Thyroid gland (tissue), 4 donors: ENCODE data around the gene C10orf88.

ENCODE experiments used
- POLR2A ChIP-seq, 2 donors: fragments of 450-650 bp; IDR thresholded peaks; one replicate each; pipeline ENCODE4 v1.6.1; 2017; ENCODE audit warnings: antibody characterized with exemption in 2 of 2, mild to moderate bottlenecking in 2 of 2, moderate library complexity in 1 of 2
- TF ChIP-seq, protein P1 (sequence below), 6 experiments: fragments of 200-600 bp in 3 of 6; fragments of 450-650 bp in 3 of 6; sonication (generic) in 3 of 6; IDR thresholded peaks; one replicate each; pipeline ENCODE4 v1.5.1; 2016 to 2019; ENCODE audit warnings: antibody characterized with exemption in 6 of 6, mild to moderate bottlenecking in 2 of 6, inconsistent platforms in 1 of 6, moderate library complexity in 1 of 6

DNA sequence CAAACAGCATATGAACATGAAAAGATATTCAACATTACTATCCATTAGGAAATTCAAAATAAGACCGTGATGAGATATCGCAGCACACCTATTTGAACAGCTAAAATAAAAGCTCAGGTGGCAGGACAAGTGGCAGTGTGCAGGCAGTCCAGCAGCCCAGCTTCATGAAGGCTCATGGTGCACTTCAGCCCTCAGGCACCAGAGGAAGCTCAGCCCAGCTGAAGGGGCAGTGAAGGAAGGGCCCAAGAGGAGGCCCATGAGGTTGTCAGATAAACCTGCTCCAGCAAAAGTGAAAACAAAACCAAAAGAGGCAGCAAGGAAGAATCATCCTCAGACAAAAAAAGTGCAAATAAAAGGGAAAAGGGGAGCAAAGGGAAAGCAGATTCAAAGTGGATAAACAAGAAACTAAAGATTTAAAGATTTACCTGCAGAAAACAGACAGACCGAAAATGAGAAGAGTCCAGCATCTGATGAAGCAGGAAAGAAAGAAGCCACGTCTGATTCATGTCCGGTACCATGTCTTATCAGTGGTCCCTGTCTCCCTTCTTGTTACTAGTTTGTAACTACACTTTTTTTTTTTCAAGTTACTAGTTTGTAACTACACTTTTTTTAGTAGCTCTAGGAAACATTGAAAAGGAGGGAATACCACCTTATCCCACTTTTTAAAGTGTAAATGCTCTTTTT lies 59.6 kb downstream of the C10orf88 start:
- TF ChIP-seq POLR2A (IDR thresholded peaks at IDR 0.05), result no peak
- TF ChIP-seq, protein P1, sequence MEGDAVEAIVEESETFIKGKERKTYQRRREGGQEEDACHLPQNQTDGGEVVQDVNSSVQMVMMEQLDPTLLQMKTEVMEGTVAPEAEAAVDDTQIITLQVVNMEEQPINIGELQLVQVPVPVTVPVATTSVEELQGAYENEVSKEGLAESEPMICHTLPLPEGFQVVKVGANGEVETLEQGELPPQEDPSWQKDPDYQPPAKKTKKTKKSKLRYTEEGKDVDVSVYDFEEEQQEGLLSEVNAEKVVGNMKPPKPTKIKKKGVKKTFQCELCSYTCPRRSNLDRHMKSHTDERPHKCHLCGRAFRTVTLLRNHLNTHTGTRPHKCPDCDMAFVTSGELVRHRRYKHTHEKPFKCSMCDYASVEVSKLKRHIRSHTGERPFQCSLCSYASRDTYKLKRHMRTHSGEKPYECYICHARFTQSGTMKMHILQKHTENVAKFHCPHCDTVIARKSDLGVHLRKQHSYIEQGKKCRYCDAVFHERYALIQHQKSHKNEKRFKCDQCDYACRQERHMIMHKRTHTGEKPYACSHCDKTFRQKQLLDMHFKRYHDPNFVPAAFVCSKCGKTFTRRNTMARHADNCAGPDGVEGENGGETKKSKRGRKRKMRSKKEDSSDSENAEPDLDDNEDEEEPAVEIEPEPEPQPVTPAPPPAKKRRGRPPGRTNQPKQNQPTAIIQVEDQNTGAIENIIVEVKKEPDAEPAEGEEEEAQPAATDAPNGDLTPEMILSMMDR (IDR thresholded peaks at IDR 0.05), result no peak
